OCI-LY7 (cell line): ENCODE measurements around the gene KCNK6. TPM values are rescaled to one million over a fixed set of nuclear protein-coding genes. Genes with fewer than 3 reads are reported as not detected.

Source experiments
- BruUV-seq: library from RNA; stranded (reverse); fragments of 400-500 nt; replicated peaks from 2 replicates; lab custom pipeline; 2021; lab: Mats Ljungman, UMichigan
- CTCF ChIA-PET: fragments of 300-600 bp; sonication (Branson Sonifier 250); formaldehyde crosslinking; loops from one replicate; lab custom pipeline; 2022; ENCODE audit warnings: antibody characterized with exemption; ENCODE audit not compliant: unreplicated experiment; lab: Charles Lee
- POLR2A ChIA-PET: fragments of 300-600 bp; sonication (Branson Sonifier 250); formaldehyde crosslinking; loops from one replicate; lab custom pipeline; 2022; ENCODE audit warnings: antibody characterized with exemption; lab: Charles Lee
- DNase-seq: peaks from one replicate; pipeline ENCODE4 v3.0.0-alpha.2; 2015; ENCODE audit warnings: low spot score
- H2AFZ ChIP-seq: fragments of 200-600 bp; sonication (generic), shearing (Covaris generic); 2 replicates; pipeline ENCODE4 v1.6.1; 2014; ENCODE audit warnings: mild to moderate bottlenecking, antibody characterized with exemption, low read length, moderate library complexity
- H3K27ac ChIP-seq: fragments of 200-600 bp; sonication (generic); 2 replicates; pipeline ENCODE4 v1.5.1; 2014; ENCODE audit warnings: mixed run types, low read depth, mild to moderate bottlenecking, moderate library complexity, low read length, inconsistent platforms; ENCODE audit not compliant: poor library complexity, severe bottlenecking
- H3K36me3 ChIP-seq: fragments of 200-600 bp; sonication (generic); 2 replicates; pipeline ENCODE4 v1.6.1; 2014; ENCODE audit warnings: mild to moderate bottlenecking, antibody characterized with exemption, low read length, moderate library complexity, mixed read lengths; ENCODE audit not compliant: insufficient read depth
- H3K4me1 ChIP-seq: fragments of 200-600 bp; sonication (generic); 2 replicates; pipeline ENCODE4 v1.5.1; 2014; ENCODE audit warnings: mild to moderate bottlenecking, low read length; ENCODE audit not compliant: insufficient read depth, poor library complexity, severe bottlenecking
- H3K4me2 ChIP-seq: fragments of 200-600 bp; sonication (generic); 2 replicates; pipeline ENCODE4 v1.6.1; 2014; ENCODE audit warnings: mild to moderate bottlenecking, low read length
- H3K4me3 ChIP-seq: fragments of 200-600 bp; sonication (generic); 2 replicates; pipeline ENCODE4 v1.5.1; 2014; ENCODE audit warnings: mild to moderate bottlenecking, low read depth, low read length; ENCODE audit not compliant: poor library complexity, severe bottlenecking
- H3K79me2 ChIP-seq: fragments of 200-600 bp; sonication (generic); 2 replicates; pipeline ENCODE4 v1.6.1; 2016; ENCODE audit warnings: low read depth, mild to moderate bottlenecking, low read length, moderate library complexity, mixed read lengths; ENCODE audit not compliant: insufficient read depth
- H3K9me2 ChIP-seq: fragments of 200-600 bp; sonication (generic); 2 replicates; pipeline ENCODE4 v1.6.1; 2016; ENCODE audit warnings: mild to moderate bottlenecking, low read length, mixed read lengths; ENCODE audit not compliant: insufficient read depth
- H3K9me3 ChIP-seq: fragments of 200-600 bp; sonication (generic); 2 replicates; pipeline ENCODE4 v1.6.1; 2014; ENCODE audit warnings: mild to moderate bottlenecking, mixed run types, low read length, mixed read lengths
- H4K20me1 ChIP-seq: fragments of 200-600 bp; sonication (generic); 2 replicates; pipeline ENCODE4 v1.6.1; 2014; ENCODE audit warnings: mild to moderate bottlenecking, antibody characterized with exemption, low read length, moderate library complexity, mixed read lengths; ENCODE audit not compliant: insufficient read depth
- CTCF ChIP-seq: fragments of 200-600 bp; sonication (generic); conservative IDR thresholded peaks from 2 replicates; pipeline ENCODE4 v1.5.1; 2014; ENCODE audit warnings: mild to moderate bottlenecking, antibody characterized with exemption, low read length, moderate library complexity, mixed read lengths
- EZH2phosphoT487 ChIP-seq: fragments of 200-600 bp; sonication (generic); IDR thresholded peaks from 2 replicates; pipeline ENCODE4 v1.6.1; 2018; ENCODE audit warnings: low read depth, borderline replicate concordance, mild to moderate bottlenecking, mixed run types, antibody characterized with exemption, low read length, moderate library complexity, mixed read lengths
- intact Hi-C: fragments of 100-400 bp; cut with micrococcal nuclease; formaldehyde crosslinking; loops from one replicate; pipeline ENCODE4 v1.10.0; 2022; ENCODE audit not compliant: unreplicated experiment
- total RNA-seq, 2 experiments: library from RNA; depleted of rRNA in 1 of 2; stranded (reverse); fragments of >200 nt in 1 of 2; shearing (Covaris generic) in 1 of 2; gene quantifications; 2 replicates each; pipeline ENCODE4 v1.2.3, GENCODE V29; 2014 to 2022

The KCNK6 gene
- total RNA-seq, 2 experiments from 2014 or later: 1.7 to 6.9 TPM

- H2AFZ ChIP-seq: no peak overlapping the region
- peaks cover 5% of the 10 kb centered on the region for H3K4me1 ChIP-seq
- no peaks in the 10 kb centered on the region for H4K20me1 ChIP-seq
- no peaks in the 10 kb centered on the region for H3K9me3 ChIP-seq
- H3K4me3 ChIP-seq: no peak overlapping the region
- H3K27ac ChIP-seq: no peak overlapping the region
- no peak for DNase-seq
- intact Hi-C loops: no loop called here
- POLR2A ChIA-PET: no interaction called here
- BruUV-seq: no TSS peak
- TF ChIP-seq EZH2phosphoT487 (no peak), CTCF (no peak)
- CTCF ChIA-PET: no interaction called here
- no peak overlapping the region for H3K4me2 ChIP-seq
- H3K36me3 ChIP-seq: no peaks in the 10 kb centered on the region
- no peaks in the 10 kb centered on the region for H3K9me2 ChIP-seq
- no peaks in the 10 kb centered on the region for H3K79me2 ChIP-seq
These were observed 21.3 kb downstream of the KCNK6 start for GRCh38 chr19:38340927-38341326.

- BruUV-seq: no TSS peak
These were observed 27.2 kb downstream of the KCNK6 start for GRCh38 chr19:38346837-38347236.

More at GRCh38 chr19:38346837-38347236, 27.2 kb downstream of the KCNK6 start:
- no peak overlapping the region for H3K27ac ChIP-seq
- no peaks in the 10 kb centered on the region for H3K9me3 ChIP-seq
- H3K79me2 ChIP-seq: no peaks in the 10 kb centered on the region
- H3K4me1 ChIP-seq: no peaks in the 10 kb centered on the region
- TF ChIP-seq CTCF: no peak
- TF ChIP-seq EZH2phosphoT487: no peak
- intact Hi-C loops: no loop called here
- ChIA-PET CTCF (no interaction called here), POLR2A (interaction anchor here (1.6 kb wide), 1 partner anchor 11 kb away, joined by 3 read pairs; the partner anchor contains the start of gene CATSPERG)
- no peaks in the 10 kb centered on the region for H4K20me1 ChIP-seq
- no peaks in the 10 kb centered on the region for H3K36me3 ChIP-seq
- no peak overlapping the region for H2AFZ ChIP-seq
- no peak overlapping the region for H3K4me3 ChIP-seq
- no peak overlapping the region for H3K4me2 ChIP-seq
- no peak for DNase-seq
- H3K9me2 ChIP-seq: no peaks in the 10 kb centered on the region
